ENCODE data around the gene TMBIM4.

Gene TMBIM4

GRCh38 chr12:66085998-66086397 is 83.8 kb downstream of the TMBIM4 start:
- no peak overlapping the region for H3K4me3 ChIP-seq (ENCODE audit: control insufficient read depth, low read depth, low read length)
- DNase-seq (ENCODE audit: low read depth): no peak
- TF ChIP-seq CTCF (conservative IDR thresholded peaks at IDR 0.05; ENCODE audit: control insufficient read depth, insufficient read depth, low read depth, low read length): no peak

All from fibroblast of mammary gland (primary cell).